Globus pallidus (tissue), 1 donor: ENCODE results near the gene TUBB3.
"Not testable (repeated sequence)": the region's sequence is repeated elsewhere in the genome, so short reads cannot be mapped to it uniquely, and the experiment has no call there.

Experiments
- DNase-seq: peaks from one replicate; pipeline ENCODE4 v3.0.0-alpha.2; 2015; ENCODE audit warnings: low spot score

The TUBB3 gene

GRCh38 chr16:89922884-89923639, at the start of gene TUBB3:
Gene TUBB3, plus strand, starts transcription at chr16:89923342. Its CDS starts 60 bp downstream, at chr16:89923402.
- peak; percentile 53 for DNase-seq

- DNase-seq, result peak; percentile 96
Observed at GRCh38 chr16:89873972-89874689, 49.0 kb upstream of the TUBB3 start.

- not testable (repeated sequence) for DNase-seq
Observed at GRCh38 chr16:89879123-89879522, 44.0 kb upstream of the TUBB3 start.

- DNase-seq, result no peak
Observed at GRCh38 chr16:89880477-89881367, 42.4 kb upstream of the TUBB3 start.

GRCh38 chr16:89881368-89881730, 41.8 kb upstream of the TUBB3 start:
- no peak for DNase-seq

GRCh38 chr16:89883346-89884040, 39.6 kb upstream of the TUBB3 start:
- DNase-seq, result no peak

GRCh38 chr16:89884041-89884421, 39.1 kb upstream of the TUBB3 start:
- no peak for DNase-seq

GRCh38 chr16:89887243-89887642, 35.9 kb upstream of the TUBB3 start:
- DNase-seq, result no peak

GRCh38 chr16:89890200-89890599, 32.9 kb upstream of the TUBB3 start:
- no peak for DNase-seq

- DNase-seq, result no peak
Observed at GRCh38 chr16:89890886-89891657, 32.1 kb upstream of the TUBB3 start.

GRCh38 chr16:89892055-89892630, 31.0 kb upstream of the TUBB3 start:
- DNase-seq, result no peak

GRCh38 chr16:89892635-89893034, 30.5 kb upstream of the TUBB3 start:
- DNase-seq, result no peak

- no peak for DNase-seq
Observed at GRCh38 chr16:89893642-89894548, 29.2 kb upstream of the TUBB3 start.

- no peak for DNase-seq
Observed at GRCh38 chr16:89895482-89896250, 27.5 kb upstream of the TUBB3 start.

- DNase-seq, result no peak
Observed at GRCh38 chr16:89897204-89897603, 25.9 kb upstream of the TUBB3 start.

GRCh38 chr16:89898201-89898967, 24.8 kb upstream of the TUBB3 start:
- DNase-seq, result no peak

- no peak for DNase-seq
Observed at GRCh38 chr16:89899879-89900481, 23.2 kb upstream of the TUBB3 start.

GRCh38 chr16:89900885-89901284, 22.3 kb upstream of the TUBB3 start:
- DNase-seq, result no peak
